ENCODE measurements around the gene RYR2.

RYR2 gene

DNA sequence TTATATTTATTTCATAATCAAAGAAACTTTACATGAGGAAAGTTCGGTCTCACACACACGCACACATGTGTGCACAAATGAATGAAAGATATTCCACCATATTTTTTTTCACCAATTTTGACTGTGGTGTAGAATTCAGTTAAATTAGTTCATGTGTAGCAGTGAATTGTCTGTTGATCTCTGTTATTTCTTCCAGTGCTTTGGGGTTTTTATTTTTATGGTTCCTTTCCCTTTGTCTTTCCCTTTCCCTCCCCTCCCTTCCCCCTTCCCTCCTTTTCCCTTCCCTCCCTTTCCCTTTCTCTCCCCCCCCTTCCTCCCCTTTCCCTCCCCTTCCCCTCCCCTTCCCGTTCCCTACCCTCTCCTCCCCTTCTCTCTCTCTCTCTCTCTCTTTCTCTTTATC is 8.9 kb downstream of the RYR2 start:
- H3K4me3 ChIP-seq (ENCODE audit: low read depth, low read length), result no peak overlapping the region
- TF ChIP-seq, protein P1, sequence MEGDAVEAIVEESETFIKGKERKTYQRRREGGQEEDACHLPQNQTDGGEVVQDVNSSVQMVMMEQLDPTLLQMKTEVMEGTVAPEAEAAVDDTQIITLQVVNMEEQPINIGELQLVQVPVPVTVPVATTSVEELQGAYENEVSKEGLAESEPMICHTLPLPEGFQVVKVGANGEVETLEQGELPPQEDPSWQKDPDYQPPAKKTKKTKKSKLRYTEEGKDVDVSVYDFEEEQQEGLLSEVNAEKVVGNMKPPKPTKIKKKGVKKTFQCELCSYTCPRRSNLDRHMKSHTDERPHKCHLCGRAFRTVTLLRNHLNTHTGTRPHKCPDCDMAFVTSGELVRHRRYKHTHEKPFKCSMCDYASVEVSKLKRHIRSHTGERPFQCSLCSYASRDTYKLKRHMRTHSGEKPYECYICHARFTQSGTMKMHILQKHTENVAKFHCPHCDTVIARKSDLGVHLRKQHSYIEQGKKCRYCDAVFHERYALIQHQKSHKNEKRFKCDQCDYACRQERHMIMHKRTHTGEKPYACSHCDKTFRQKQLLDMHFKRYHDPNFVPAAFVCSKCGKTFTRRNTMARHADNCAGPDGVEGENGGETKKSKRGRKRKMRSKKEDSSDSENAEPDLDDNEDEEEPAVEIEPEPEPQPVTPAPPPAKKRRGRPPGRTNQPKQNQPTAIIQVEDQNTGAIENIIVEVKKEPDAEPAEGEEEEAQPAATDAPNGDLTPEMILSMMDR (IDR thresholded peaks at IDR 0.05; ENCODE audit: low read depth, low read length), result no peak
- H3K9me3 ChIP-seq, result no peaks in the 10 kb centered on the region
- H3K36me3 ChIP-seq, result no peaks in the 10 kb centered on the region
- no peaks in the 10 kb centered on the region for H3K4me1 ChIP-seq
- H3K27me3 ChIP-seq, result peaks cover 27% of the 10 kb centered on the region
- no peak for DNase-seq

DNA sequence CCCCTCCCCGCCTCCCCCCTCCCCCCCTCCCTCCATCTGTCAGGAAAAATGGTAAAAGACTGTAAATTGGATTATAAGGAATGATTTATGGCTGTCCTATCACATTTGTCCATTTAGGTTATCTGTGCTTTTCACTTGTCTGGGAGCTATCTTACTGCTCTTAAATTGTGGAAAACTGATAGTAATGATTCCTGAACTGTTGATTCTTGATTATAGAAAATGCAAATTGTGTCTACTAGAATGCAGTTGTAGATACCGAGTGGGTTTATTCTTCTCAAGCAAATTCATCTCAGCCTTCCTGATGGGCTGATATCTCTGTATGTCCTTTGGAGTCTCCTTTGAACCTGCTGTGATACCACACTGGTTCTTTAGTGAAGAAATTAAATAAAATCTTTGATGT is 12.3 kb downstream of the RYR2 start:
- no peaks in the 10 kb centered on the region for H3K4me1 ChIP-seq
- H3K36me3 ChIP-seq, result no peaks in the 10 kb centered on the region
- H3K27me3 ChIP-seq, result peaks cover 13% of the 10 kb centered on the region
- H3K4me3 ChIP-seq (ENCODE audit: low read depth, low read length), result no peak overlapping the region
- H3K9me3 ChIP-seq, result no peaks in the 10 kb centered on the region
- TF ChIP-seq, protein P1 (IDR thresholded peaks at IDR 0.05; ENCODE audit: low read depth, low read length), result no peak
- no peak for DNase-seq

DNA sequence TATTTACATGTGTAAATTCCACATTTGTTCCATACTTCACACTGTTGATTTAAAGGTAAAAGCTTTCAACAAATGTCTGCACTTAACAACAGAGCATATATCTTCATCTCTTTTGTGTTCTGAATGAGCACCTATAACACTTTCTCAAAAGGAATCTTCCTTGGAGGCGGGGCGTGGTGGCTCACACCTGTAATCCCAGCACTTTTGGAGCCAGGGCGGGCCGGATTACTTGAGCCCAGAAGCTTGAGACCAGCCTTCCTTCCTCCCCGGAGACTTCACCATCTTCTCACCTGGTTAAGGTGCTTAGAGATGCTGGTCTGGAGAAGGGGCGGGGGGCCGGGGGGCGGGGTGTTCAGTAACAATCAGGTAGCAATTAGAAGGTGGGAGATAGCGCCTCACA is 16.5 kb downstream of the RYR2 start:
- peaks cover 6% of the 10 kb centered on the region for H3K27me3 ChIP-seq
- TF ChIP-seq, protein P1 (IDR thresholded peaks at IDR 0.05; ENCODE audit: low read depth, low read length), result no peak
- no peaks in the 10 kb centered on the region for H3K36me3 ChIP-seq
- no peaks in the 10 kb centered on the region for H3K9me3 ChIP-seq
- DNase-seq, result no peak
- H3K4me3 ChIP-seq (ENCODE audit: low read depth, low read length), result no peak overlapping the region
- no peaks in the 10 kb centered on the region for H3K4me1 ChIP-seq

DNA sequence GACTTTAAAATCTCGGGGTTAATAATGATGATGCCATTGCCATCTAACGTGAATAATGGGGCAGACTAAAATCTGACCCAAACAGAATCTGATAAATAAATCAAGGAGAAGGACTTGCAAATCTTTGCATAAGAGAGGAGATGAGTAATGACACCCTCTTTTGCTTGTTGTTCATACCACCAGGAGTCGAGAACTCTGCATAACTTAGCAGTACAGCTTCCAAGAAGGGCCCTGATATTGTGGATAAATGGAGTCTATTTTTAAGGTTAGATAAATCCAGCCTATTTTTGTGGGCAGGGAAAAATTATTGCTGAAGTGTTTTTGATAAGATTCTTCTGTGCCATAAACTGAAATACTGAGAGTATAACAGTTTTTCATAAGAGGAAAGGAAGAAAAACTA is 17.3 kb downstream of the RYR2 start:
- TF ChIP-seq, protein P1 (IDR thresholded peaks at IDR 0.05; ENCODE audit: low read depth, low read length), result no peak
- H3K36me3 ChIP-seq, result no peaks in the 10 kb centered on the region
- no peak for DNase-seq
- peaks cover 6% of the 10 kb centered on the region for H3K27me3 ChIP-seq
- no peaks in the 10 kb centered on the region for H3K9me3 ChIP-seq
- no peaks in the 10 kb centered on the region for H3K4me1 ChIP-seq
- no peak overlapping the region for H3K4me3 ChIP-seq (ENCODE audit: low read depth, low read length)

DNA sequence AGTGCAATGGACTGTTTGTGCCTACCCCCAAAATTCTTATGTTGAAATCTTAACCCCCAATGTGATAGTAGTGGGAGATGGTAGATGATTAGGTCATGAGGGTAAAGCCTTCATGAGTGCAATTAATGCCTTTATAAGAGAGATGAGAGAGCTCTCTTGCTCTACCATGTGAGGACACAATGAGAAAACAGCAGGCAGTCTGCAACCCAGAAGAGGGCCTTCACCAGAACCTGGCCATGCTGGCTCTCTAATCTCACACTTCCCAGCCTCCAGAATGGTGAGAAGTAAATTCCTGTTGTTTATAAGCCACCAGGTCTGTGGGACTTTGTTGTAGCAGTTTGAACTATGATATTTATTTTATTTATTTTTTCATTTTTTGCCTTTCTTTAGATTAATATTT is 21.0 kb downstream of the RYR2 start:
- no peaks in the 10 kb centered on the region for H3K9me3 ChIP-seq
- no peaks in the 10 kb centered on the region for H3K36me3 ChIP-seq
- no peaks in the 10 kb centered on the region for H3K4me1 ChIP-seq
- TF ChIP-seq, protein P1 (IDR thresholded peaks at IDR 0.05; ENCODE audit: low read depth, low read length), result no peak
- no peaks in the 10 kb centered on the region for H3K27me3 ChIP-seq
- no peak for DNase-seq
- H3K4me3 ChIP-seq (ENCODE audit: low read depth, low read length), result no peak overlapping the region

DNA sequence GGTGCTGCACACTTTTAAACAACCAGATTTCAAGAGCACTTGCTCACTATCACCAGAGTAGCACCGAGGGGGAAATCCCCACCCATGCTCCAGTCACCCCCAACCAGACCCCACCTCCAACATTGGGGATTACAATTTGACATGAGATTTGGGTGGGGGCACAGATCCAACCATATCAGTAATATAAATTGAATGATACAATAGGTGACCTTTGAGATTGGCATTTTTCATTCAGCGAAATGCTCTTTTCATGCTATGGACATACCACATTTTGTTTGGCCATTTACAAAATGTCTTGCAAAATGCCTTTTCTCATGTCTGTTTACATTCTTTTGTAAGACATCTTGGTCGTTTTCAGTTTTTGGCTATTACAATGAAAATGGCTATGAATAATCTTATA is 23.9 kb downstream of the RYR2 start:
- DNase-seq, result no peak
- Histone ChIP-seq H3K9me3 (no peaks in the 10 kb centered on the region), H3K4me1 (no peaks in the 10 kb centered on the region), H3K4me3 (ENCODE audit: low read depth, low read length) (no peak overlapping the region), H3K36me3 (no peaks in the 10 kb centered on the region), H3K27me3 (no peaks in the 10 kb centered on the region)
- TF ChIP-seq, protein P1 (IDR thresholded peaks at IDR 0.05; ENCODE audit: low read depth, low read length), result no peak

All from BE2C (cell line).